Ectodermal cell (in vitro differentiated cells): ENCODE measurements around the gene HACD1. TPM values are rescaled to one million over a fixed set of nuclear protein-coding genes. Genes with fewer than 3 reads are reported as not detected.

ENCODE experiments used
- H3K27ac ChIP-seq: 2 replicates; pipeline ENCODE4 v1.7.0; 2013; ENCODE audit warnings: mild to moderate bottlenecking, low read depth, low read length; ENCODE audit not compliant: insufficient read depth, poor library complexity, severe bottlenecking
- H3K27me3 ChIP-seq: 2 replicates; pipeline ENCODE4 v1.7.0; 2013; ENCODE audit warnings: mild to moderate bottlenecking, low read length; ENCODE audit not compliant: insufficient read depth, control insufficient read depth, poor library complexity, severe bottlenecking
- H3K36me3 ChIP-seq: one replicate; pipeline ENCODE4 v1.7.0; 2013; ENCODE audit warnings: low read length; ENCODE audit not compliant: control insufficient read depth, insufficient read depth
- H3K4me1 ChIP-seq: one replicate; pipeline ENCODE4 v1.7.0; 2013; ENCODE audit warnings: low read length; ENCODE audit not compliant: control insufficient read depth, insufficient read depth
- H3K4me3 ChIP-seq: 2 replicates; pipeline ENCODE4 v1.7.0; 2013; ENCODE audit warnings: low read depth, low read length, control low read depth; ENCODE audit not compliant: insufficient read depth
- H3K9me3 ChIP-seq: 2 replicates; pipeline ENCODE4 v1.7.0; 2013; ENCODE audit warnings: mild to moderate bottlenecking, low read length, moderate library complexity; ENCODE audit not compliant: control insufficient read depth
- WGBS, 2 experiments: methylation state at CpG; one replicate each; pipeline ENCODE4 v1.1.7; 2013; ENCODE audit warnings: missing lambda C conversion rate in 2 of 2; 5-methylcytosine and 5-hydroxymethylcytosine counted together
- polyA plus RNA-seq, 4 experiments: library from polyadenylated mRNA; stranded (reverse); fragments of 50-300 nt; gene quantifications; one replicate each; pipeline ENCODE4 v1.2.3, GENCODE V29; 2013

Gene HACD1, protein sequence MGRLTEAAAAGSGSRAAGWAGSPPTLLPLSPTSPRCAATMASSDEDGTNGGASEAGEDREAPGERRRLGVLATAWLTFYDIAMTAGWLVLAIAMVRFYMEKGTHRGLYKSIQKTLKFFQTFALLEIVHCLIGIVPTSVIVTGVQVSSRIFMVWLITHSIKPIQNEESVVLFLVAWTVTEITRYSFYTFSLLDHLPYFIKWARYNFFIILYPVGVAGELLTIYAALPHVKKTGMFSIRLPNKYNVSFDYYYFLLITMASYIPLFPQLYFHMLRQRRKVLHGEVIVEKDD
- polyA plus RNA-seq (2013, experiment 1 of 4), result 7.7 TPM
- 10.4 TPM for polyA plus RNA-seq (2013, experiment 2 of 4)
- polyA plus RNA-seq (2013, experiment 3 of 4), result 10.1 TPM
- polyA plus RNA-seq (2013, experiment 4 of 4), result 10.8 TPM

DNA sequence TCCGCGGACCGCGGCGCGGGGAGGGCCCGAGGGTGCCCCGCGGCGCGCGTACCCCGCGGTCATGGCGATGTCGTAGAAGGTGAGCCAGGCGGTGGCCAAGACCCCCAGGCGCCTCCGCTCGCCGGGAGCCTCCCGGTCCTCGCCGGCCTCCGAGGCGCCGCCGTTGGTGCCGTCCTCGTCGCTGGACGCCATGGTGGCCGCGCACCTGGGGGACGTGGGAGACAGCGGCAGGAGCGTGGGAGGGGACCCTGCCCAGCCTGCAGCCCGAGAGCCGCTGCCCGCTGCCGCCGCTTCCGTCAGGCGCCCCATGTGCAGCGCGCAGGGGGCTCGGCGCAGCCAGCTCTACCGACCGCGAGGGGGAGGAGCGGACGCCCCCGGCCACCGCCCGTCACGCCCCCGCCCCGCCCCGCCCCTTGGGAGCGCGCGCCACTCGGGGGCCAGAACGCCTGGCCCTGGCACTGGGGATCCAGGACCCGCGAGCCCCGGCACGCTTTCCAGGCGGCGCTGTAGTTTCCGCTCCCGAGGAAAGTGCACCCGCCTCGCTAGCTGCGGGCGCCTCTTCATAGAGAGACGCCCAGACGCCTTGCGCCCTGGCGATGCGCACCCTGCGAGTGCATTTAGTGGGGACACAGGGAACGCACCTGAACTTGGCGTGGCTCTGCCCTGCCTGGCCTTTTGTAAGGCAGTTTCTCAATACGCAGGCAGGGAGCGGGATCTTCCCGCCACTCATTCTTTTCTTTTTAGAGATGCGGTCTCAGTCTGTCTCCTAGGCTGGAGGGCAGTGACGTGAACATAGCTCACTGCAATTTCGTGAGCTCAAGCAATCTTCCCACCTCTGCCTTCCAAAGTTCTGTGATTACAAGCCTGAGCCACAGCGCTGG lies at the start of gene HACD1:
TSS of gene HACD1 (minus strand) at position 344 of the 881 bp plus-strand sequence. CDS start at position 309, 35 bp downstream.
- no peaks in the 10 kb centered on the region for H3K4me1 ChIP-seq
- H3K27ac ChIP-seq, result peak within 1 kb of the TSS; percentile 67
- no peaks in the 10 kb centered on the region for H3K36me3 ChIP-seq
- 1% methylated on average over 92 of the region's 92 CpGs for WGBS, 2 experiments
- peak within 1 kb of the TSS; percentile 74 for H3K4me3 ChIP-seq
- H3K9me3 ChIP-seq, result no peaks in the 10 kb centered on the region
- H3K27me3 ChIP-seq, result peaks cover 12% of the 10 kb centered on the region

DNA sequence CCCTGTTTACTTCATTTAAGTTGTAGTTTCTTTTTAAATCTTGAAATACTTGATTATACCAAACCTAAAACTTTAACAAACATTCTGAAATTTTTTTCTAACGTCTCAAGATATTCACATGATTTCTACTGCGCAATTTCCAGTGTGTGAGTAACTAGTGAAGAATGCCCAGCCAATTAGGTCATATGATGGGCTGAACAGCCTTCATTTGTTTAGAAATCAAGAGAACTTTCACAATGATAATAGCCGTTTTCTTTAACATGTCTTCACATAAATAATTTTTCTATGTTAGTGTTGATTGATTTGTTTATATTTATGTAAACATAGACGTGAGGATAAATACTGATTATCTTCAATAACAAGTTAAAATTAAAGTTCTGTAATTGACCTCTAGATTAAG lies 48.6 kb upstream of the HACD1 start:
- no peaks in the 10 kb centered on the region for H3K9me3 ChIP-seq
- no peaks in the 10 kb centered on the region for H3K4me1 ChIP-seq
- H3K4me3 ChIP-seq, result no peak overlapping the region
- 91 to 97% methylated on average over 2 to 3 of the region's 4 CpGs for WGBS, 2 experiments
- no peaks in the 10 kb centered on the region for H3K27me3 ChIP-seq
- H3K27ac ChIP-seq, result no peak overlapping the region
- H3K36me3 ChIP-seq, result no peaks in the 10 kb centered on the region

DNA sequence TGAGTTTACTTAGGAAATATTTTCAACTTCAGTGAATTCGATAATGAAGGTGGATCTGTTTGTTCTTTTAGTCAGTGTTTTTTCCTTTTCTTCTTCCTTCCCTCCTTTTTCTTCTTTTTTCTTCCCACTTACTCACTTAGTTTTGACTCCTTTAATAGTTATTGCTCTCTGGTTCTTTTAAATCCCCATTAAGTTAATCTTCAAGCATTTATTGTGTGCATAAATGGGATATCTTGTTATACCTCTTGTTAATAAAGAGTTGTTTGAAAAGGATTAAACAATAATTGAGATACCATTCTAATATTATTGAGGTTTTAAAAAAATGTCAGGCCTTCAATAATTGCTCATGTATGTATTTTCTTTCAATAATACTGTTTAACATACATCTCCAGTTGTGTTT lies 46.3 kb upstream of the HACD1 start:
- WGBS, 2 experiments, result no CpG with 5 or more reads among the region's 1 CpG
- Histone ChIP-seq H3K4me3 (no peak overlapping the region), H3K27me3 (no peaks in the 10 kb centered on the region), H3K27ac (no peak overlapping the region), H3K4me1 (no peaks in the 10 kb centered on the region), H3K9me3 (no peaks in the 10 kb centered on the region), H3K36me3 (no peaks in the 10 kb centered on the region)

GRCh38 chr10:17662193-17663138 lies 45.3 kb upstream of the HACD1 start:
- no peak overlapping the region for H3K4me3 ChIP-seq
- H3K36me3 ChIP-seq, result no peaks in the 10 kb centered on the region
- no peaks in the 10 kb centered on the region for H3K27me3 ChIP-seq
- no peak overlapping the region for H3K27ac ChIP-seq
- H3K4me1 ChIP-seq, result no peaks in the 10 kb centered on the region
- H3K9me3 ChIP-seq, result no peaks in the 10 kb centered on the region
- WGBS, 2 experiments, result 94% methylated on average over 2 of the region's 2 CpGs; no CpG with 5 or more reads in 1 of the 2 experiments

DNA sequence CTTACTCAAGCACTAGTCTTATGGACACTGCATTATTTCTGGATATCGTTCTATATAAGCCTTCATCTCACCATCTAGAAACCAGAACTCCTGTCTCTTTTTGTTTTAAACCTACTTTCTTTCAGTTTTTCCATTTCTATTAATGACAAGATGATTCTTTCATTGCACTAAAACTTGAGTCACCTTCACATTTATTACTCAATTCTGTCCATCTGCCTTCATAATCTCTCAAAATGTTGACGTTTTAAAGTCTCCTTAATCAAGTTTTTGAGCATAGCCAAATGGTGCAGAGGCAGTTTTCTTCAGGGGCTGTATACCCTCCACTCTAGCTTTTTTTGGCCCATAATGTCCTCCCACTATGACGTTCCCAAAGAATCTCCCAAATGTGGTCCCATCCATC lies 44.3 kb upstream of the HACD1 start:
- Histone ChIP-seq H3K36me3 (no peaks in the 10 kb centered on the region), H3K27me3 (no peaks in the 10 kb centered on the region), H3K4me3 (no peak overlapping the region), H3K27ac (no peak overlapping the region), H3K9me3 (no peaks in the 10 kb centered on the region), H3K4me1 (no peaks in the 10 kb centered on the region)
- 95 to 96% methylated on average over 3 of the region's 3 CpGs for WGBS, 2 experiments

- Histone ChIP-seq H3K4me1 (no peaks in the 10 kb centered on the region), H3K27ac (no peak overlapping the region), H3K4me3 (no peak overlapping the region), H3K9me3 (no peaks in the 10 kb centered on the region), H3K36me3 (no peaks in the 10 kb centered on the region), H3K27me3 (no peaks in the 10 kb centered on the region)
Observed at GRCh38 chr10:17660921-17661320, 43.7 kb upstream of the HACD1 start.

- Histone ChIP-seq H3K27ac (no peak overlapping the region), H3K27me3 (no peaks in the 10 kb centered on the region), H3K9me3 (no peaks in the 10 kb centered on the region), H3K4me3 (no peak overlapping the region), H3K4me1 (no peaks in the 10 kb centered on the region), H3K36me3 (no peaks in the 10 kb centered on the region)
- 94% methylated on average over 3 of the region's 4 CpGs for WGBS, 2 experiments
Observed at GRCh38 chr10:17659365-17659764, 42.2 kb upstream of the HACD1 start.

DNA sequence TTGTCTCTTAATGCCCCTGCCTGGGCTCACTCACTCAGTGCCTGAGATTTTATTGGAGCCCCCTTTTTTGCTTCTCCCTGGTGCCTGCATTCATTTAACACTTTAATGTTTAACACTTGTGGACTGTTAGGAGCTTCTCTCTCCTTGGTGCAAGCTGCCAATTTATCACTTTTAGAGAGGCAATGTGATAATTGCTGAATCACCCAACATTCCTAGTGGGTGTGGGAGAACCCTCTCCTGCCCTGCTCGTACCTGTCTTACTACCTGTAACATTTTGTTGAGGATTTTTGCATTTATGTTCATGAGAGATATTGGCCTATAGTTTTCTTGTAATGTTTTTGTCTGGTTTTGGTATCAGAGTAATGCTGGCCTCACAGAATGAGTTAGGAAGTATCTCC lies 39.9 kb upstream of the HACD1 start:
- Histone ChIP-seq H3K4me3 (no peak overlapping the region), H3K9me3 (peaks cover 4% of the 10 kb centered on the region), H3K27me3 (no peaks in the 10 kb centered on the region), H3K27ac (no peak overlapping the region), H3K36me3 (peaks cover 12% of the 10 kb centered on the region), H3K4me1 (no peaks in the 10 kb centered on the region)
- 100% methylated on average over 1 of the region's 1 CpG; no CpG with 5 or more reads in 1 of the 2 experiments for WGBS, 2 experiments

- H3K4me3 ChIP-seq, result no peak overlapping the region
- H3K27ac ChIP-seq, result no peak overlapping the region
- H3K9me3 ChIP-seq, result peaks cover 4% of the 10 kb centered on the region
- no peaks in the 10 kb centered on the region for H3K4me1 ChIP-seq
- no peaks in the 10 kb centered on the region for H3K27me3 ChIP-seq
- 95 to 97% methylated on average over 4 of the region's 5 CpGs for WGBS, 2 experiments
- peaks cover 12% of the 10 kb centered on the region for H3K36me3 ChIP-seq
Observed at GRCh38 chr10:17655567-17656146, 38.5 kb upstream of the HACD1 start.
